Fibroblast of the aortic adventitia (primary cell): ENCODE results near the gene DDRGK1. TPM values are rescaled to one million over a fixed set of nuclear protein-coding genes. Genes with fewer than 3 reads are reported as not detected.

ENCODE experiments used
- DNase-seq: peaks from one replicate; pipeline ENCODE4 v3.0.0-alpha.2; 2010; ENCODE audit warnings: low read depth
- H3K4me3 ChIP-seq: 2 replicates; pipeline ENCODE4 v1.5.1; 2011; ENCODE audit warnings: low read depth, mild to moderate bottlenecking, control low read depth, low read length, moderate library complexity
- CTCF ChIP-seq: IDR thresholded peaks from 2 replicates; pipeline ENCODE4 v1.5.1; 2011; ENCODE audit warnings: mild to moderate bottlenecking, low read length, control low read depth, inconsistent platforms; ENCODE audit not compliant: insufficient read depth
- total RNA-seq: library from RNA; depleted of rRNA; stranded (reverse); fragments of >200 nt; gene quantifications from 2 replicates; pipeline ENCODE4 v1.2.3, GENCODE V29; 2012; ENCODE audit warnings: low replicate concordance

The DDRGK1 gene
- total RNA-seq, 1 donor = 24.9 TPM

GRCh38 chr20:3224681-3225421, 20.4 kb upstream of the DDRGK1 start:
- TF ChIP-seq CTCF = no peak
- H3K4me3 ChIP-seq = no peak overlapping the region
- no peak for DNase-seq

- H3K4me3 ChIP-seq = no peak overlapping the region
- no peak for DNase-seq
- TF ChIP-seq CTCF = no peak
These were observed 19.7 kb upstream of the DDRGK1 start for GRCh38 chr20:3223994-3224680.

- no peak for TF ChIP-seq CTCF
- DNase-seq = no peak
These were observed 19.1 kb upstream of the DDRGK1 start for GRCh38 chr20:3223651-3223993.

GRCh38 chr20:3222635-3223600, 18.4 kb upstream of the DDRGK1 start:
- no peak for TF ChIP-seq CTCF
- H3K4me3 ChIP-seq = no peak overlapping the region
- no peak for DNase-seq

More at GRCh38 chr20:3223651-3223993, 19.1 kb upstream of the DDRGK1 start:
- H3K4me3 ChIP-seq = no peak overlapping the region

GRCh38 chr20:3221398-3222226, 17.1 kb upstream of the DDRGK1 start:
- no peak overlapping the region for H3K4me3 ChIP-seq
- no peak for DNase-seq
- no peak for TF ChIP-seq CTCF
